GM23338 (cell line): ENCODE measurements around the gene HIVEP2. TPM values are rescaled to one million over a fixed set of nuclear protein-coding genes. Genes with fewer than 3 reads are reported as not detected.

ENCODE experiments used
- ATAC-seq: fragments of 200-7000 bp; cut with Tn5 transposase; 3 replicates; pipeline ENCODE4 v1.9.1; 2020
- DNase-seq: peaks from one replicate; pipeline ENCODE4 v3.0.0-alpha.2; 2015; ENCODE audit warnings: low spot score
- H2AFZ ChIP-seq: fragments of 200-600 bp; sonication (generic); 2 replicates; pipeline ENCODE4 v1.8.0; 2016; ENCODE audit warnings: antibody characterized with exemption, mild to moderate bottlenecking, moderate library complexity
- H3F3A ChIP-seq: fragments of 200-600 bp; sonication (generic); replicated peaks from 2 replicates; pipeline ENCODE4 v1.8.0; 2017; ENCODE audit warnings: antibody characterized with exemption, mixed run types, low read depth
- H3K27ac ChIP-seq: fragments of 200-600 bp; sonication (generic); 2 replicates; pipeline ENCODE4 v1.6.1; 2016; ENCODE audit warnings: low read depth
- H3K27me3 ChIP-seq: fragments of 200-600 bp; sonication (generic); 2 replicates; pipeline ENCODE4 v1.8.0; 2016; ENCODE audit warnings: mild to moderate bottlenecking, mixed run types, moderate library complexity; ENCODE audit not compliant: insufficient read depth
- H3K36me3 ChIP-seq: fragments of 200-600 bp; sonication (generic); 2 replicates; pipeline ENCODE4 v1.8.0; 2016; ENCODE audit warnings: mild to moderate bottlenecking; ENCODE audit not compliant: insufficient read depth
- H3K4me1 ChIP-seq: fragments of 200-600 bp; sonication (generic); 2 replicates; pipeline ENCODE4 v1.8.0; 2016; ENCODE audit warnings: mild to moderate bottlenecking, moderate library complexity; ENCODE audit not compliant: insufficient read depth
- H3K4me2 ChIP-seq: fragments of 200-600 bp; sonication (generic); 2 replicates; pipeline ENCODE4 v1.7.1; 2017; ENCODE audit warnings: mixed run types
- H3K4me3 ChIP-seq: fragments of 200-600 bp; sonication (generic); 2 replicates; pipeline ENCODE4 v1.6.1; 2016; ENCODE audit warnings: mixed run types
- H3K79me2 ChIP-seq: fragments of 200-600 bp; sonication (generic); replicated peaks from 2 replicates; pipeline ENCODE4 v1.8.0; 2017; ENCODE audit warnings: mild to moderate bottlenecking; ENCODE audit not compliant: insufficient read depth
- H3K9me2 ChIP-seq: fragments of 200-600 bp; sonication (generic); 2 replicates; pipeline ENCODE4 v1.8.0; 2017; ENCODE audit not compliant: insufficient read depth
- H4K20me1 ChIP-seq: fragments of 200-600 bp; sonication (generic); replicated peaks from 2 replicates; pipeline ENCODE4 v1.8.0; 2017; ENCODE audit warnings: mild to moderate bottlenecking; ENCODE audit not compliant: insufficient read depth
- H3K27ac Mint-ChIP-seq: 2 replicates; pipeline ENCODE4 v1.8.0; 2020; ENCODE audit warnings: inconsistent platforms, mild to moderate bottlenecking, moderate library complexity, mixed read lengths
- H3K27me3 Mint-ChIP-seq: 3 replicates; pipeline ENCODE4 v1.8.0; 2022; ENCODE audit warnings: low read depth, mild to moderate bottlenecking, moderate library complexity, mixed read lengths, inconsistent platforms; ENCODE audit not compliant: insufficient read depth, poor library complexity
- H3K36me3 Mint-ChIP-seq: 3 replicates; pipeline ENCODE4 v1.8.0; 2021; ENCODE audit warnings: low read depth, mild to moderate bottlenecking, inconsistent platforms, moderate library complexity, mixed read lengths
- H3K4me1 Mint-ChIP-seq: 3 replicates; pipeline ENCODE4 v1.8.0; 2020; ENCODE audit warnings: mild to moderate bottlenecking, inconsistent platforms, mixed read lengths
- H3K4me3 Mint-ChIP-seq: 3 replicates; pipeline ENCODE4 v1.8.0; 2021; ENCODE audit warnings: moderate library complexity, mild to moderate bottlenecking, inconsistent platforms, mixed read lengths
- H3K9me3 Mint-ChIP-seq: 3 replicates; pipeline ENCODE4 v1.8.0; 2020; ENCODE audit warnings: moderate library complexity, mild to moderate bottlenecking, inconsistent platforms, mixed read lengths
- CREB1 ChIP-seq: fragments of 250-450 bp; sonication (Bioruptor Pico); IDR thresholded peaks from 2 replicates; pipeline ENCODE4 v1.5.0; 2020; ENCODE audit warnings: low read depth, mild to moderate bottlenecking, moderate library complexity
- CTCF ChIP-seq, 2 experiments: fragments of 200-600 bp in 1 of 2; sonication (generic) in 1 of 2; conservative IDR thresholded peaks; 2 replicates each; pipeline versions ENCODE4 v1.5.1 to v1.6.1; 2016 to 2017; ENCODE audit warnings: antibody characterized with exemption in 2 of 2, low read depth in 2 of 2, mild to moderate bottlenecking in 2 of 2, moderate library complexity in 1 of 2
- ETS1 ChIP-seq: IDR thresholded peaks from 2 replicates; pipeline ENCODE4 v1.6.1; 2016; ENCODE audit warnings: antibody characterized with exemption
- EZH2 ChIP-seq: fragments of 200-600 bp; sonication (generic); IDR thresholded peaks from one replicate; pipeline ENCODE4 v1.8.0; 2017; ENCODE audit warnings: antibody characterized with exemption, mild to moderate bottlenecking, low read depth; ENCODE audit not compliant: unreplicated experiment
- EZH2phosphoT487 ChIP-seq: fragments of 200-600 bp; sonication (generic); IDR thresholded peaks from one replicate; pipeline ENCODE4 v1.8.1; 2018; ENCODE audit warnings: antibody characterized with exemption; ENCODE audit not compliant: unreplicated experiment
- JUNB ChIP-seq: IDR thresholded peaks from one replicate; pipeline ENCODE4 v1.6.1; 2016; ENCODE audit warnings: antibody characterized with exemption; ENCODE audit not compliant: unreplicated experiment
- NANOG ChIP-seq: IDR thresholded peaks from 2 replicates; pipeline ENCODE4 v1.6.1; 2016; ENCODE audit warnings: antibody characterized with exemption, borderline replicate concordance
- POLR2AphosphoS5 ChIP-seq: IDR thresholded peaks from 2 replicates; pipeline ENCODE4 v1.6.1; 2016; ENCODE audit warnings: antibody characterized with exemption, low read depth
- STAT1 ChIP-seq: IDR thresholded peaks from one replicate; pipeline ENCODE4 v1.6.1; 2016; ENCODE audit warnings: antibody characterized with exemption; ENCODE audit not compliant: unreplicated experiment
- ZNF114 ChIP-seq: fragments of 250-450 bp; sonication (Bioruptor Pico); IDR thresholded peaks from 2 replicates; pipeline ENCODE4 v1.5.0; 2020; ENCODE audit warnings: mild to moderate bottlenecking, moderate library complexity
- ZNF331 ChIP-seq: fragments of 250-450 bp; sonication (Bioruptor Pico); IDR thresholded peaks from 2 replicates; pipeline ENCODE4 v1.5.0; 2020; ENCODE audit warnings: low read depth, mild to moderate bottlenecking, moderate library complexity
- polyA plus RNA-seq: library from polyadenylated mRNA; unstranded; fragments of >200 nt; fragmentation: Nextera tagmentation; extraction: Ambion mirVana; gene quantifications from 2 replicates; pipeline ENCODE4 v1.2.1, GENCODE V29; 2016
- total RNA-seq: library from RNA; depleted of rRNA; stranded (reverse); fragments of >200 nt; shearing (Covaris generic); gene quantifications from 2 replicates; pipeline ENCODE4 v1.2.3, GENCODE V29; 2014
- TF ChIP-seq, protein P1 (sequence below): fragments of 250-450 bp; sonication (Bioruptor Pico); IDR thresholded peaks from 2 replicates; pipeline ENCODE4 v1.5.0; 2020; ENCODE audit warnings: mild to moderate bottlenecking, moderate library complexity
- TF ChIP-seq, protein P2 (sequence below): IDR thresholded peaks from one replicate; pipeline ENCODE4 v1.6.1; 2018; ENCODE audit warnings: antibody characterized with exemption; ENCODE audit not compliant: unreplicated experiment

HIVEP2 gene
- total and polyA plus RNA-seq, 2 experiments from 2014 or later, result 1.5 to 7.4 TPM

GRCh38 chr6:142855893-142856623 lies 88.9 kb downstream of the HIVEP2 start:
- no peak for TF ChIP-seq CTCF (conservative IDR thresholded peaks at IDR 0.05; ENCODE audit: low read depth in 2 of 2)
- TF ChIP-seq, protein P1, sequence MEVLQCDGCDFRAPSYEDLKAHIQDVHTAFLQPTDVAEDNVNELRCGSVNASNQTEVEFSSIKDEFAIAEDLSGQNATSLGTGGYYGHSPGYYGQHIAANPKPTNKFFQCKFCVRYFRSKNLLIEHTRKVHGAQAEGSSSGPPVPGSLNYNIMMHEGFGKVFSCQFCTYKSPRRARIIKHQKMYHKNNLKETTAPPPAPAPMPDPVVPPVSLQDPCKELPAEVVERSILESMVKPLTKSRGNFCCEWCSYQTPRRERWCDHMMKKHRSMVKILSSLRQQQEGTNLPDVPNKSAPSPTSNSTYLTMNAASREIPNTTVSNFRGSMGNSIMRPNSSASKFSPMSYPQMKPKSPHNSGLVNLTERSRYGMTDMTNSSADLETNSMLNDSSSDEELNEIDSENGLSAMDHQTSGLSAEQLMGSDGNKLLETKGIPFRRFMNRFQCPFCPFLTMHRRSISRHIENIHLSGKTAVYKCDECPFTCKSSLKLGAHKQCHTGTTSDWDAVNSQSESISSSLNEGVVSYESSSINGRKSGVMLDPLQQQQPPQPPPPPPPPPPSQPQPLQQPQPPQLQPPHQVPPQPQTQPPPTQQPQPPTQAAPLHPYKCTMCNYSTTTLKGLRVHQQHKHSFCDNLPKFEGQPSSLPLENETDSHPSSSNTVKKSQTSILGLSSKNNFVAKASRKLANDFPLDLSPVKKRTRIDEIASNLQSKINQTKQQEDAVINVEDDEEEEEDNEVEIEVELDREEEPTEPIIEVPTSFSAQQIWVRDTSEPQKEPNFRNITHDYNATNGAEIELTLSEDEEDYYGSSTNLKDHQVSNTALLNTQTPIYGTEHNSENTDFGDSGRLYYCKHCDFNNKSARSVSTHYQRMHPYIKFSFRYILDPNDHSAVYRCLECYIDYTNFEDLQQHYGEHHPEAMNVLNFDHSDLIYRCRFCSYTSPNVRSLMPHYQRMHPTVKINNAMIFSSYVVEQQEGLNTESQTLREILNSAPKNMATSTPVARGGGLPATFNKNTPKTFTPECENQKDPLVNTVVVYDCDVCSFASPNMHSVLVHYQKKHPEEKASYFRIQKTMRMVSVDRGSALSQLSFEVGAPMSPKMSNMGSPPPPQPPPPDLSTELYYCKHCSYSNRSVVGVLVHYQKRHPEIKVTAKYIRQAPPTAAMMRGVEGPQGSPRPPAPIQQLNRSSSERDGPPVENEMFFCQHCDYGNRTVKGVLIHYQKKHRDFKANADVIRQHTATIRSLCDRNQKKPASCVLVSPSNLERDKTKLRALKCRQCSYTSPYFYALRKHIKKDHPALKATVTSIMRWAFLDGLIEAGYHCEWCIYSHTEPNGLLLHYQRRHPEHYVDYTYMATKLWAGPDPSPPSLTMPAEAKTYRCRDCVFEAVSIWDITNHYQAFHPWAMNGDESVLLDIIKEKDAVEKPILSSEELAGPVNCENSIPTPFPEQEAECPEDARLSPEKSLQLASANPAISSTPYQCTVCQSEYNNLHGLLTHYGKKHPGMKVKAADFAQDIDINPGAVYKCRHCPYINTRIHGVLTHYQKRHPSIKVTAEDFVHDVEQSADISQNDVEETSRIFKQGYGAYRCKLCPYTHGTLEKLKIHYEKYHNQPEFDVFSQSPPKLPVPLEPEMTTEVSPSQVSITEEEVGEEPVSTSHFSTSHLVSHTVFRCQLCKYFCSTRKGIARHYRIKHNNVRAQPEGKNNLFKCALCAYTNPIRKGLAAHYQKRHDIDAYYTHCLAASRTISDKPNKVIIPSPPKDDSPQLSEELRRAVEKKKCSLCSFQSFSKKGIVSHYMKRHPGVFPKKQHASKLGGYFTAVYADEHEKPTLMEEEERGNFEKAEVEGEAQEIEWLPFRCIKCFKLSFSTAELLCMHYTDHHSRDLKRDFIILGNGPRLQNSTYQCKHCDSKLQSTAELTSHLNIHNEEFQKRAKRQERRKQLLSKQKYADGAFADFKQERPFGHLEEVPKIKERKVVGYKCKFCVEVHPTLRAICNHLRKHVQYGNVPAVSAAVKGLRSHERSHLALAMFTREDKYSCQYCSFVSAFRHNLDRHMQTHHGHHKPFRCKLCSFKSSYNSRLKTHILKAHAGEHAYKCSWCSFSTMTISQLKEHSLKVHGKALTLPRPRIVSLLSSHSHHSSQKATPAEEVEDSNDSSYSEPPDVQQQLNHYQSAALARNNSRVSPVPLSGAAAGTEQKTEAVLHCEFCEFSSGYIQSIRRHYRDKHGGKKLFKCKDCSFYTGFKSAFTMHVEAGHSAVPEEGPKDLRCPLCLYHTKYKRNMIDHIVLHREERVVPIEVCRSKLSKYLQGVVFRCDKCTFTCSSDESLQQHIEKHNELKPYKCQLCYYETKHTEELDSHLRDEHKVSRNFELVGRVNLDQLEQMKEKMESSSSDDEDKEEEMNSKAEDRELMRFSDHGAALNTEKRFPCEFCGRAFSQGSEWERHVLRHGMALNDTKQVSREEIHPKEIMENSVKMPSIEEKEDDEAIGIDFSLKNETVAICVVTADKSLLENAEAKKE (CRISPR knock-in tag), result no peak
- TF ChIP-seq CREB1 (CRISPR knock-in tag), result no peak
- TF ChIP-seq ZNF114 (CRISPR knock-in tag), result no peak
- TF ChIP-seq, protein P2, sequence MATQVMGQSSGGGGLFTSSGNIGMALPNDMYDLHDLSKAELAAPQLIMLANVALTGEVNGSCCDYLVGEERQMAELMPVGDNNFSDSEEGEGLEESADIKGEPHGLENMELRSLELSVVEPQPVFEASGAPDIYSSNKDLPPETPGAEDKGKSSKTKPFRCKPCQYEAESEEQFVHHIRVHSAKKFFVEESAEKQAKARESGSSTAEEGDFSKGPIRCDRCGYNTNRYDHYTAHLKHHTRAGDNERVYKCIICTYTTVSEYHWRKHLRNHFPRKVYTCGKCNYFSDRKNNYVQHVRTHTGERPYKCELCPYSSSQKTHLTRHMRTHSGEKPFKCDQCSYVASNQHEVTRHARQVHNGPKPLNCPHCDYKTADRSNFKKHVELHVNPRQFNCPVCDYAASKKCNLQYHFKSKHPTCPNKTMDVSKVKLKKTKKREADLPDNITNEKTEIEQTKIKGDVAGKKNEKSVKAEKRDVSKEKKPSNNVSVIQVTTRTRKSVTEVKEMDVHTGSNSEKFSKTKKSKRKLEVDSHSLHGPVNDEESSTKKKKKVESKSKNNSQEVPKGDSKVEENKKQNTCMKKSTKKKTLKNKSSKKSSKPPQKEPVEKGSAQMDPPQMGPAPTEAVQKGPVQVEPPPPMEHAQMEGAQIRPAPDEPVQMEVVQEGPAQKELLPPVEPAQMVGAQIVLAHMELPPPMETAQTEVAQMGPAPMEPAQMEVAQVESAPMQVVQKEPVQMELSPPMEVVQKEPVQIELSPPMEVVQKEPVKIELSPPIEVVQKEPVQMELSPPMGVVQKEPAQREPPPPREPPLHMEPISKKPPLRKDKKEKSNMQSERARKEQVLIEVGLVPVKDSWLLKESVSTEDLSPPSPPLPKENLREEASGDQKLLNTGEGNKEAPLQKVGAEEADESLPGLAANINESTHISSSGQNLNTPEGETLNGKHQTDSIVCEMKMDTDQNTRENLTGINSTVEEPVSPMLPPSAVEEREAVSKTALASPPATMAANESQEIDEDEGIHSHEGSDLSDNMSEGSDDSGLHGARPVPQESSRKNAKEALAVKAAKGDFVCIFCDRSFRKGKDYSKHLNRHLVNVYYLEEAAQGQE, result no peak
- no peak for TF ChIP-seq JUNB
- no peak for TF ChIP-seq EZH2
- TF ChIP-seq NANOG, result no peak
- TF ChIP-seq ETS1, result no peak
- no peak for TF ChIP-seq STAT1
- no peak for TF ChIP-seq POLR2AphosphoS5
- TF ChIP-seq ZNF331, result no peak
- TF ChIP-seq EZH2phosphoT487, result no peak
- H3K36me3 Mint-ChIP-seq, result peaks cover 15% of the 10 kb centered on the region; the same call in 2 of the 3 replicates
- H3K27me3 Mint-ChIP-seq, result no peaks in the 10 kb centered on the region
- no peak overlapping the region for H3K27ac Mint-ChIP-seq
- ATAC-seq (no peak), DNase-seq (no peak)
- no peak overlapping the region for H3K4me3 Mint-ChIP-seq
- no peak overlapping the region for H3K27ac ChIP-seq
- no peaks in the 10 kb centered on the region for H3K36me3 ChIP-seq
- no peaks in the 10 kb centered on the region for H4K20me1 ChIP-seq
- peaks cover 7% of the 10 kb centered on the region; the same call in 1 of the 3 replicates for H3K9me3 Mint-ChIP-seq
- peaks cover 55% of the 10 kb centered on the region for H3K4me1 Mint-ChIP-seq
- peaks cover 41% of the 10 kb centered on the region for H3K4me1 ChIP-seq
- no peak overlapping the region for H3K4me3 ChIP-seq
- H3F3A ChIP-seq, result no peaks in the 10 kb centered on the region
- H3K27me3 ChIP-seq, result no peaks in the 10 kb centered on the region
- no peaks in the 10 kb centered on the region for H3K79me2 ChIP-seq
- peak overlapping the region; percentile 23; the same call in 1 of the 2 replicates for H3K4me2 ChIP-seq
- peaks cover 5% of the 10 kb centered on the region for H3K9me2 ChIP-seq
- H2AFZ ChIP-seq, result no peak overlapping the region
